D721Med (cell line): ENCODE results near the gene GALNT18.

Experiments
- DNase-seq: peaks from one replicate; pipeline ENCODE4 v3.0.0; 2011; ENCODE audit warnings: low spot score; ENCODE audit not compliant: insufficient read length
- FAIRE-seq: peaks from 2 replicates; lab custom pipeline; 2011; peaks lifted over from hg19 to GRCh38; lab: Jason Lieb, UNC
- TF ChIP-seq, protein P1 (sequence below): IDR thresholded peaks from 2 replicates; pipeline ENCODE4 v1.5.1; 2012; ENCODE audit warnings: mild to moderate bottlenecking, control low read depth; ENCODE audit not compliant: insufficient read depth; ENCODE audit errors: missing control alignments

The GALNT18 gene

DNA sequence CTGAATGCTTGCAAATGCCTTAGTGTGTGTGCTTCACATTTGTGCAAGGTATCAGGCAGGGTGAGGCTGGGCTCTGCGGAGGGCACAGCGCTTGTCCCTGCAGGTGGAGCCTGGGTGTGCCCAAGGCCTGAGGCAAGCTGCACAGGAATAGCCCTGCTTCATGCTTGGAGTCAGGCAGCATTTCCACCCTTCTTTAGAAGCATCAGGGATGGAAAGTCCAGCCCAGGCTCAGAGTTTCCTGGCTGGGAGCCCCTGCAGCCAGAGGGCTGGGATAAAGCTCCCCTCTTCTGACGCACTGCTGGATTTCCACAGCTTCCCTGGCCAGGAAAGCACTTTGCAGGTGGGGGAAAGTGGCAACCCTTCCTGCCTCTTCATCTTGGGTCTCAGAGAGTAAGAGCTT lies 63.4 kb downstream of the GALNT18 start:
- TF ChIP-seq, protein P1, sequence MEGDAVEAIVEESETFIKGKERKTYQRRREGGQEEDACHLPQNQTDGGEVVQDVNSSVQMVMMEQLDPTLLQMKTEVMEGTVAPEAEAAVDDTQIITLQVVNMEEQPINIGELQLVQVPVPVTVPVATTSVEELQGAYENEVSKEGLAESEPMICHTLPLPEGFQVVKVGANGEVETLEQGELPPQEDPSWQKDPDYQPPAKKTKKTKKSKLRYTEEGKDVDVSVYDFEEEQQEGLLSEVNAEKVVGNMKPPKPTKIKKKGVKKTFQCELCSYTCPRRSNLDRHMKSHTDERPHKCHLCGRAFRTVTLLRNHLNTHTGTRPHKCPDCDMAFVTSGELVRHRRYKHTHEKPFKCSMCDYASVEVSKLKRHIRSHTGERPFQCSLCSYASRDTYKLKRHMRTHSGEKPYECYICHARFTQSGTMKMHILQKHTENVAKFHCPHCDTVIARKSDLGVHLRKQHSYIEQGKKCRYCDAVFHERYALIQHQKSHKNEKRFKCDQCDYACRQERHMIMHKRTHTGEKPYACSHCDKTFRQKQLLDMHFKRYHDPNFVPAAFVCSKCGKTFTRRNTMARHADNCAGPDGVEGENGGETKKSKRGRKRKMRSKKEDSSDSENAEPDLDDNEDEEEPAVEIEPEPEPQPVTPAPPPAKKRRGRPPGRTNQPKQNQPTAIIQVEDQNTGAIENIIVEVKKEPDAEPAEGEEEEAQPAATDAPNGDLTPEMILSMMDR, result no peak
- no peak for DNase-seq
- FAIRE-seq, result no peak

DNA sequence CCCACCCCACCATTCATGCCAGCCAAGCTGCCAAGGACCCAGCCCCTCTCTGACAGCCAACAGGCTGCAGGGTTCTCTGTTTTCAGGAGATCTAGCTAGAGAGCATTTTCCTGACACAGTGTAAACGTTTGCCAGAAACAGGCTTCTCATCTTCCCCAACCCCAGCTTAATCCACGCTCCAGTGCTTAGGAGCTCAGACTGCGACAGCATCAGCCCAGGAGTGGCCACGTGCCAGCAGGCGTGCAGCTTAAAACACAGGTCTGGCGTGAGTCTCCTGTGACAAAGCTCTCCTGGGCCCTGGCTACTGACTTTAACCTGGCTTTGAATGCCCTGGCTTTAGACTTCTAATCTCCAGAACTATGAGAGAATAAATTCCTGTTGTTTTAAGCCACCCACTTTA lies 66.6 kb downstream of the GALNT18 start:
- no peak for FAIRE-seq
- TF ChIP-seq, protein P1, result no peak
- DNase-seq, result no peak

DNA sequence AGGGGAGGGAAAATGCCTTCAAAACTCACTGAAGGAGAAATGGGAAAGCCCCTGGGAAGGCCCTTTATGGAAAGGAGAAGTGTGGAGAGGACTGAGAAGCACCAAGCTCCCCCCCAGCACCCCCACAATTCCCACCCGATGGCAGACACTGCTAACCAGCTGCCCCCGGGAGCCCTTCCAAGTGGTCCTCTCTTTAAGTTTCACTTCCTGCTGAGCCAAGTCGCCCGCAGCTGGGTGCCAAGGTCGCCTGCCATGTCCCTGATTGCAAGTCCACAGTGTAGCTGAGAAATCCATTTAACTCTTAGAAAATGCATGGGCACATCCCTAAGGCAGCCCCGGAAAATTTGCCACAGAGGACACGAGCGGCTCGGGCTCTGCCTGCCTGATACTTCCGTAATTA lies 68.2 kb downstream of the GALNT18 start:
- TF ChIP-seq, protein P1, result no peak
- FAIRE-seq (no peak), DNase-seq (no peak)

DNA sequence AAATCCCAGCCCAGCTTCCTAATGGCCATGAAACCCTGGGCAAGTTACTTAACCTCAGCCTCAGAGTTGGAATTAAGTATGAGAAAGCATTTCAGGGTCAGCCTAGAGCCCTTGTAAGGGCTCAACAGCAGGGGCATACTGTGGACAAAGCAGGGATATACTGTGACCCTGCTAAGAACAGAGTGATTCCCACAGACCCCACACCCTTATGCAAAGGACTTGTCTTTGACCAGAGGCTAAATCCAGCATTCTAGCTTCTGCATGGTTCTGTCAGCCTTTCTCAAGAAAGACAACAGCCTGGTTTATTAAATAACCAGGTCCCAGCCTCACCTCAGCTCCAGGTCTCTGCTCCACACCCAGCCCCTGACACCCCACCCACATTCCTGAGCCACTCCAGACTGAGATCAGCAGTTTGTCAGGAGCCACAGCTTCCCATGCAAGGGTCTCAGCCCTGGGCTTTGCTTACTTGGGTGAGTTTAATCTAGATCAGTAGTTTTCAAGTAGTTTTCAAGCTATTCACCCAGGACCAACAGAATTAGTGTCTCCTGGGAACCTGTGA lies 69.2 kb downstream of the GALNT18 start:
- FAIRE-seq, result no peak
- TF ChIP-seq, protein P1, result no peak

DNA sequence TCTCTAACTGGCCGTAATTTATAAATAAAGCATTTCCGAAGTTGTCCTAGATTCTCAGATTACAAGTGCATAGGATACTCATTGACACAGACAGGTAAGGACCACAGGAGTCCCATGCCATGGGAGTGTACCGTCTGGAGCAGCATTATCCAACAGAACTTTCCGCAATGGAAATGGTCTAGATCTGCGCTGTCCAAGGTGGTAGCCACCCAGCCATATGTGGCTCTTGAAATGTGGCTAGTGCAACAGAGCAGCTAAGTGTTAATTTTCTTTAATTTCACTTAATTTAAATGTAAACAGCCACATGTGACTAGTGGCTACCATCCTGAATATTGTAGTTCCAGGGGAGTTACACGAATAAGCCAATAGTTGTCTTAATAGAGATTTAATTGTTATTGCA lies 71.3 kb downstream of the GALNT18 start:
- FAIRE-seq, result no peak

More for the DNA sequence above, 69.2 kb downstream of the GALNT18 start:
- no peak for DNase-seq

DNA sequence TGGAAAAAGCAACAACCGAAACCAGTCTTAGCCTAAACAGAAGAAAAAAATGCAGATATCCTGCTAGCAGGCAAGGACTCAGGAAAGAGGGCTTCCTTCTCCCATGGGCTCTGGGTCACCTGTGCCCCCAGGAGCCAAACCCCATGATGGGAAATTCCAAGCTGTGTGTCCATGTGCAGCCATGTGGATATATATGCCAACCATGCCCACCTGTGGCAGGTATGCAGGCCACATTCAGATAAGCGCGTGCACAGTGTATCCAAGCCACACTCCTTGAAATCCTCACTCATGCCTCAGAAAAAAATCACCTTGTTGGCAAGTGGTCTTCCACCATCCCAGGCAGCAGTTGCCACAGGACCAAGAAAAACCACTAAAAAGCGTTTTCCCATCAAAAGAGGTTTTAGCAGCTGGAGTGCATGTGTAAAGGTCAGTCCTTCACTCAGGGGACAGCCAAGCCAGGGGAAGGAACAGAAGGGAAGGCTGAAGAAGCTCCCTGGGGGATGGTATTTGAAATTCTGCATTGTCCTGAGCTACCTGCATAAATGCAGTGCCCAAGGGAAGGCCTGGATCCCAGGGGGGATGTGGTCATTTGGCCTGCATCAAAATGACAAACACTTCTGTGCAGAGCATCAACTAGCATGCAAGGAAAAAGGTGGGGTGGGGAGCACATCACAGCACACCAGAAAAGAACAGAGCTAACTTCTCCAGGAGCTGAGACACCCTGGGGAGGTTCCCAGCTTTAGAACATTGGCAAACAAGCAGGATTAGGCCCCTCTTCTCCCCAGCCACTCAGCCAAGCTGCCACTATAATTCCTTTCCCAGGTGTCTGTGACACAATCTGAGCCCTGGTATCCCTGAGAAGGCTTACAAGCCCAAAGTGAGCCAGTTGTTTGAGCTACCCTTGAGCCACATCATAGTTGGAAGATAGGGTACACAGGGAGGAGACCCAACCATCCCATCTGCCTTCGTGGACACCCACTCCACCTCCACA lies 76.2 kb downstream of the GALNT18 start:
- TF ChIP-seq, protein P1, result no peak

More for the DNA sequence above, 71.3 kb downstream of the GALNT18 start:
- no peak for DNase-seq
- TF ChIP-seq, protein P1, result no peak

DNA sequence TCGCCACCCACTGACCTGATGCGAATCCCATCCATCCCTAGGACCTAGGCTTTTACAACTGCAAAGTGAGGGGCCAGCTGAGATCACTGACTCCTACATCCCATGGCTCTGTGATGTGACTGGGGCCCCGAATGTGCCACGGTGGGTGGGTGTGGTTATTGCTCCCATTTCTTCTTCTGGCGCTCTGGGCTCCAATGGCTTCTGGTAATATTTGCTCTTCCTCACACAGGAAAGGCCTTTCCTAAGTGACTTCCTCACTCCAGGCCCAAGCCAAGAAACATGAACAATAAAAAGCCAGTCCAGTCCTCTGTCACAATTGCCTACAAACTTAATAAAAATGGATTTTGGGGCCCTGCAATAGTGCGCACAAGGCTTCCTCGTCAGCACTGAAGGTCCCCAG lies 78.1 kb downstream of the GALNT18 start:
- FAIRE-seq (no peak), DNase-seq (no peak)
- TF ChIP-seq, protein P1, result no peak

More for the DNA sequence above, 76.2 kb downstream of the GALNT18 start:
- no peak for FAIRE-seq
- DNase-seq, result no peak
